ENCODE results near the gene DNAL1. TPM values are rescaled to one million over a fixed set of nuclear protein-coding genes. Genes with fewer than 3 reads are reported as not detected.
"Not testable (repeated sequence)": the region's sequence is repeated elsewhere in the genome, so short reads cannot be mapped to it uniquely, and the experiment has no call there.

Gene DNAL1
- total RNA-seq, 1 donor from 2014 or later, result 1.6 TPM

DNA sequence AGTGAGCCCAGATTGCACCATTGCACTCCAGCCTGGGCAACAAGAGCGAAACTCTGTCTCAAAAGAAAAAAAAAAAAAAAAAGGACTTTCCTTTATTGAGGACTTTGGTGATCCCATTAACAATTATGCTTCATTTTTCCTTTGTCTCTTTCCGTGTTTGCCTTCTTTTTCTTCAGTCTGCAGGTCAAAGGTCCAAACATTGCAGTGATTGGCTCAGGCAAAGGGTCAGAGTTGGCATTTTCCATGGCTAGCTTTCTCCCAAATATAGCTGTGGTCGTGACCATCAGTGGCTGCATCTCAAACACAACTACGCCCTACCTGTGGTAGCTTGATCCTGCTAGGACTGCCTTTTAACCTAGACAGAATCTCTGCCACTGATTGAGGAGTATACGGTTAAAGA is 7.0 kb upstream of the DNAL1 start:
- DNase-seq (ENCODE audit: low spot score), result no peak
- ATAC-seq, result no peak

DNA sequence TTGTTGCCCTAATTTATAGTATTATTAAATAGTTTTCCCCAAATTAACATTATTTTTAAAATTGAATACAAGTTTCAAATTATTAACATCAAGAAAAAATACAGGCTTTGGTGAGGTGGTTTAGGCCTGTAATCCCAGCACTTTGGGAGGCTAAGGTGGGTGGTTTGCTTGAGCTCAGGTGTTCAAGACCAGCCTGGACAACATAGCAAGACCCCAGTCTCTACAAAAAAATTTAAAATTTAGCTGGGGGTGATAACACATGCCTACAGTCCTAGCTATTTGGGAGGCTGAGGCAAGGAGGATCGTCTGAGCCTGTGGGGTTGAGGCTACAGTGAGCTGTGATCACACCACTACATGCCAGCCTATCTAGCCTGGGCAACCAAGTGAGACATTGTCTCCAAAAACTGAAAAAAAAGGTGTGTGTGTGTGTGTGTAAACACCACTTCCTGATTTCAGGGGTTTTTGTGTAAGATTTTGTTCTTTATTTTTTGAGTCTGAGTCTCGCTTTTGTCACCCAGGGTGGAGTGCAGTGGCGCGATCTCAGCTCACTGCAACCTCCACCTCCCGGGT is 3.9 kb upstream of the DNAL1 start:
- DNase-seq (ENCODE audit: low spot score) (no peak), ATAC-seq (no peak)

DNA sequence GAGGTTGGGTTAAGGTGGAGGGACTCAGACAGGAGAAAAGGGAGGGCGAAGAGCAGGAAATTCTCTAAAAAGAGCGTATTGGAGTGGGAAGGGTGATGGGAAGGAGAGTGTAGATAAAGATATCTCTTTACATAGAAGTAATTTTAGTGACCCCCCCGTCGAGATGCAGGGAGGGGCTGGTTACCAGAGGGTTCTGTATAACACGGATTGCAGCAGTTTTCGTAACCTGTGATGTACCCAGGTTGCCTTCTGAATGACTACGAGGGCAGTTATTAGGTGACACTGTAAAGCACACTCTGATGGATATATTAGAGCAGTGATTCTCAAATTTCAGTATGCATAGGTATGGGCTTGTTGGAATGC is 443 bp downstream of the DNAL1 start:
- DNase-seq (ENCODE audit: low spot score), result no peak
- no peak for ATAC-seq

DNA sequence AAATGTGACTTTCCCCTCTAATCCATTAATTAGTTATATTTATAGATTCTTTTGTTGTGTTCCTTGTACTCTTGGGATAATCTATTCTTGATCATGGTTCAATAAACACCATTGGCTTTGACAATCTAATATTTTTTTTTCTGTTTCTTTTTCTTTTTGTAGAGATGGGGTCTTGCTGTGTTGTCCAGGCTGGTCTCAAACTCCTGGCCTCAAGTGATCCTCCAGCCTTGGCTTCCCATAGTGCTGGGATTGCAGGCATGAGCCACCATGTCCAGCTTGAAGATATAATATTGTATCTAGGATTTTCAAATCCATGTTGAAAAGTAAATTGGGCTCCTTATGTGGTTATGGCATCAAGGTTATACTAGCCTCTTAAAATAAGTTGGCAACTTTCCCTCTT is 6.2 kb downstream of the DNAL1 start:
- no peak for DNase-seq (ENCODE audit: low spot score)
- ATAC-seq, result no peak

DNA sequence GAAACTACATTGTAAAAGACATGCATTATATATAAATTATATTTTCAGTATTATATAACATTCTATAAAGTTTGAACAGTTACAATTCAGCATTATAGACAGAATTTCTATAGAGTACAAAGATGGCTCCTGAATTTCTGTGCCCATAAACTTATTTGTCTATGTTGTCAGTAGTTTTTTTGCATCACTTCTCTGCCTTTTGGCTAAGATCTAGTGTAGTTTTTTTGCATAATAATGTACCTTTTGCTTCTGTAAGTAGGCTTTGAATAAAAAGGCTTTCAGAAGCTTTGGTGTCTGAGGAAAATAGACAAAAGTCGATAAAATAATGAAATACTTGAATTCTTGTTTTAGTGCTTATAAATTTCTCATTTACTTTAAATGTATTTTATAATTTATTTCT is 11.1 kb downstream of the DNAL1 start:
- DNase-seq (ENCODE audit: low spot score) (no peak), ATAC-seq (no peak)

DNA sequence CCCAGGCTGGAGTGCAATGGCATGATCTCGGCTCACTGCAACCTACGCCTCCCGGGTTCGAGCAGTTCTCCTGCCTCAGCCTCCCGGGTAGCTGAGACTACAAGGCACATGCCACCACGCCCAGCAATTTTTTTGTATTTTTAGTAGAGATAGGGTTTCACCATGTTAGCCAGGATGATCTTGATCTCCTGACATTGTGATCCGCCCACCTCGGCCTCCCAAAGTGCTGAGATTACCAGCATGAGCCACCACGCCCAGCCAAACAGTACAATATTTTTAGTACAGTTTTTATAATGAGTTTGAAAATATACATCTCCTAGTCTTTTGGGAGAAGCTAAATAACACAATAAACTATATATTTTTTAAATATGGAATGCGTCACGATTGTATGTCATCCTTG is 14.4 kb downstream of the DNAL1 start:
- not testable (repeated sequence) for ATAC-seq; DNase-seq (ENCODE audit: low spot score)

DNA sequence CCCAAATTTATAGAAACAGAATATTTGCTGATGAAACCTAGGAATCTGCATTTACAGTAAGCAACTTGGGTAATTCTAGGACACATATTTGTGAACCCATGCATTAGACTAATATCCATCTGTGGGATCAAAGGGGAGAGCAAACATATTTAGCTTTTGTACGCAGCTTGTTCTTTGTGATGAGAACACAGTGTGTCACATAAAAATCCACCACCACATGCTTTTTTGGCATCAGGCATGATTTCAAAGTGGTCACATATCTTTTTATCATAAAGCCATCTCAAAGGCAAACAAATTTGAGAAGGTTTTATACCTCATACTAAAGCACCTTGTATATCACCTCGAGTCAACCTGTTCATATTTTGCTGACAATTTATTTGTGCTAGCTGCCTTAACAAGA is 15.7 kb downstream of the DNAL1 start:
- DNase-seq (ENCODE audit: low spot score) (no peak), ATAC-seq (no peak)

DNA sequence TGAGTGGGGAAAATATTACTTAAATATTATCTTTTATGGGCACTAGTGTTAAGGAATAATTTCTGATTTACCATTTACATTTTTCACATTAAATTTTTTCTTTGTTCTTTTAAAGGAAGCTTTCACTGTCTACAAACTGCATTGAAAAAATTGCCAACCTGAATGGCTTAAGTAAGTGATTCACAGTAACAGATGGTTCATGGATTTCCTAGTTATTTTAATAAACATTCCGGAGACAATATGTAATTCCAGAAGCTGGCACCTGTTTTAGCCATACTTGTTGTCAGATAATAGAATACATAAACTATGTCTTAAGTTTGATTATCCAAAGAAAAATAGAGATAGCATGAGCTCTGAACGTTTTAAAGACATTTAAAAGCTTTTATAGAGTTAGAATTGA is 17.1 kb downstream of the DNAL1 start:
- ATAC-seq (no peak), DNase-seq (ENCODE audit: low spot score) (no peak)

DNA sequence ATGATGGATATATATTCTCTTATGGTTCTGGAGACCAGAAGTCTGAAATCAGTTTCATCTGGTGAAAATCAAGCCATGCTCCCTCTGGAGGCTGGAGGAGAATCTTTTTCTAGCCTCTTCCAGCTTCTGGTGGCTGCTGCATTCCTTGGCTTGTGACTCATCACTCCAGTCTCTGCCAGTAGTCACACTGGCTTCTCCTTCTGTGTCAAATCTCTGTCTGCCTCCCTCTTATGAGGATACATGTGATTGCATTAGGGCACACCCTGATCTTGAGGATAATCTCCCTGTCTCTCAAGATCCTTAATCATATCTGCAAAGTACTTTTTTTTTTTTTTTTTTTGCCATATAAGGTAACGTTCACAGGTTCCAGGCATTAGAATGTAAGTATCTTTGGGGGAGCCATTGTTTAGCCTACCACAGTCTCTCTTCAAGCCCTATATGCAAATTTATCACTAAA is 17.7 kb downstream of the DNAL1 start:
- peak; percentile 39 for ATAC-seq
- DNase-seq (ENCODE audit: low spot score), result no peak

DNA sequence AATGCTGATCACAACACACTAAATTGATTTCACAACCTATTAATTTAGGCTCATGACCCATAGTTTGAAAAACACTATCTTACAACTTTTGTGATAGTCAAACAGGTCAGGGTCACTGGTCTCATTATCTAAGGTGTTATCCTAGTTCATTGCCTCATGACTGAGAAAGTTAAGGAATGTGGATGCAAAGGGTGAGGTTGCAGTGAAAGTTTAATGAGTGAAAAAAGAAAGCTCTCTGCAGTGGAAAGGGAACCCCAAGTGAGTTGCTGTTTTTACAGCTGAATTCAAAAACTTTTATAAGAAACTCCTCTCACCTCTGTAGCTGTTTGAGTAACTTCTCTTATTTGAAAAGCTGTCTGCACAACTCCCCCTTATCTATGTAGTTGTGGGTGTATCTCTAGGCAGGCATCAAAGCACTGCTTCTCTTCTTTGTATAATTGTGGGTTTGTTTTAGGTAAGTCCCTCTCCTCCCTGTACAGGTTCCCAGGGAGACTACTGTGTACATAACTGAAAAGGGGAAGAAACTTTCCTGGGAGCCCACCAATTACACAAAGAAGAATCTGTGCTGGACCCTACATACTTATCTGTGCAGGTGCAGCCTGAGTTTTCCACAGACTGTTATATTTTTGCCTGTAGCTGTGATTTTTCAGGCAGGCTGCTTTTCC is 18.9 kb downstream of the DNAL1 start:
- ATAC-seq (no peak), DNase-seq (ENCODE audit: low spot score) (no peak)

DNA sequence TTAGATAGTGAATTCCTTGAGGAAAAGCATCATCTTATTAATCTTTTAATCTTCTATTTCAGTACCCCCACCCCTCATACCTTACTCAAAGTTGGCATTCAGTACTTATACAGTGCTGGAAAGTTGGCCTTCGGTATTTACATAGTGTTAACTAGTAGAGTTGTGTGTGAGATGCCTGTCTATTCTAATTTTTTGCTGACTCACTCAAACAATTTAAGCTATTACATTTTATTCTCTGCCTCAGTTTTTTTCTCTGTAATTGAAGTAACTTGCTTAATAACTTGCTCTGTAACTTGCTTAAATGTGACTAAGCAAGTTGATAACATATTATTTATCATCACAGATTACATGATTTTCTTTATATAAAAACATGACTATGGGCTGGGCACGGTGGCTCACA is 20.3 kb downstream of the DNAL1 start:
- DNase-seq (ENCODE audit: low spot score), result no peak
- no peak for ATAC-seq

DNA sequence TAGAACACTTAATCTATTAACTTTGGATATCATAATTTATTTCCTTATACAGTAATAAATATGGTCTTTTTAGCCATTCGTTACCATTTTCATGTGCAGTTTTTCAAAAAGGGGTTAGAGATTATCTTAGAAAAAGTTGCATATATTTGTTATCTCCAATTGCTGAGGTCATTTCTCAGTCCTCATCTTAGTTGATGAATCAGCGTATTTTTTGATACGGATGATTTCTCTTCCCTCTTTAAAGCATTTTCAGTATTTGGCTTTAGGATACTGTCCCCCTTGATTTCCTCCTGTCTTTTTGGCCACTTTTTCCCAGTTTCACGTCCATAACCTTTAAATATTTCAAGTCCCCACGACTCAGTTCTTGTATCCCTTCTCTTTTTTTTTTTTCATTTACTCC is 21.8 kb downstream of the DNAL1 start:
- DNase-seq (ENCODE audit: low spot score), result no peak
- no peak for ATAC-seq

DNA sequence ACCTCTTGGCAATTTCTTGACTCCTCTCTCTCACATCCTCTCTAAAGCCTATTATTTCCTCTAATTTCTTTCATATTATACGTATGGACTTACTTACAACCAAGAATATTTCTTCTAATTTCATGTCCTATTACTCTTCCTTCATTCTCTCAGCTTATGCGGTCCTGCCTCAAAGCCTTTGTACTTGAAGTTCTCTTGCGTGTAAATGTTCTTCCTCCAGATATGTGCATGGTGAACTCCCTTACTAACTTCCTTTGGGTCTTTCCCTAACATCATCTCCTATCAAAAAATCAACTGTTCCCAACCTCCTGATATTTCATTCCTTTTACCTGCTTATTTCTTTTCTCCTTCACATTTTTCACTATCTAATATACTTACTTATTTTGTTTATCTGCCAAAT is 23.1 kb downstream of the DNAL1 start:
- no peak for ATAC-seq

DNA sequence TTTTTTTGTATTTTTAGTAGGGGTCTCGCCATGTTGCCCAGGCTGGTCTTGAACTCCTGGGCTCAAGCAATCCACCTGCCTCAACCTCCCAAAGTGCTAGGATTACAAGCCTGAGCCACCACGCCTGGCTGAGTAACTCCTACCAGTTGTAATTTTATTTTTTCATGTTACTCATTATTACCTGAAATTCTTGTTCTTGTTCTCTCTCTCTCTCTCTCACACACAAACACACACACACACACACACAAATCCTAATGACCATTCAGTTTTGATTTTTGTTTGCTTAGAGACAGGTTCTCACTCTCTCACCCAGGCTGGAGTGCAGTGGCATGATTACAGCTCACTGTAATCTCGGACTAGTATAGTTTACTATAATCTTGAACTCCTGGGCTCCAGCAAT is 30.2 kb downstream of the DNAL1 start:
- DNase-seq (ENCODE audit: low spot score), result no peak
- no peak for ATAC-seq

More for the DNA sequence above, 23.1 kb downstream of the DNAL1 start:
- no peak for DNase-seq (ENCODE audit: low spot score)

DNA sequence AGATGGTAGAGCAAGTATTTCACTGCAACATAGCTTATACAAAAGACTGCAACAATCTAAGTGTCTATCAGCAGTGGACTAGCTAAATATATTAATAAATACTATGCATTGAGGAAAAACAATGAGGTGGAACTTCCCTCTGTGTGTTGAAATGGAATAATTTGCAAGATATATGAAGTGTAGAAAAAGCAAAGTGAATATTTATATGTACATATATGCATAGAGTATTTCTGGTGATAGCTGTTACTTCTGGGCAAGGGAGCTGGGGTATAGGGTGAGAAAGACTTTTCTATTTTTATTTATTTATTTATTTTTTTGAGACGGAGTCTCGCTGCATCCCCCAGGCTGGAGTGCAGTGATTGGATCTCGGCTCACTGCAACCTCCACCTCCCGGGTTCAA is 33.9 kb downstream of the DNAL1 start:
- ATAC-seq (no peak), DNase-seq (ENCODE audit: low spot score) (no peak)

DNA sequence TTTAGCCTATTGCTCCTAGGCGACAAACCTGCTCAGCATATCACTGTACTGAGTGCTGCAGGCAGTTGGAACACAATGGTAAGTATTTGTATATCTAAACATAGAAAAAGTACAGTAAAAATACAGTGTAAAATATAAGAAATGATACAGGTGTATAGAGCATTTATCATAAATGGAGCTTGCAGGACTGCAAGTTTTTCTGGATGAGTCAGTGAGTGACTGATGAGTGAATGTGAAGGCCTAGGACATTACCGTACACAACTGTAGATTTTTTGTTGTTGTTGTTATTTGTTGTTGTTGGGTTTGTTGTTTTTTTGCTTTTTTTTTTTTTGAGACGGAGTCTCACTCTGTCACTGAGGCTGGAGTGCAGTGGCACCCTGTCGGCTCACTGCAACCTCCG is 36.0 kb downstream of the DNAL1 start:
- no peak for ATAC-seq
- no peak for DNase-seq (ENCODE audit: low spot score)

DNA sequence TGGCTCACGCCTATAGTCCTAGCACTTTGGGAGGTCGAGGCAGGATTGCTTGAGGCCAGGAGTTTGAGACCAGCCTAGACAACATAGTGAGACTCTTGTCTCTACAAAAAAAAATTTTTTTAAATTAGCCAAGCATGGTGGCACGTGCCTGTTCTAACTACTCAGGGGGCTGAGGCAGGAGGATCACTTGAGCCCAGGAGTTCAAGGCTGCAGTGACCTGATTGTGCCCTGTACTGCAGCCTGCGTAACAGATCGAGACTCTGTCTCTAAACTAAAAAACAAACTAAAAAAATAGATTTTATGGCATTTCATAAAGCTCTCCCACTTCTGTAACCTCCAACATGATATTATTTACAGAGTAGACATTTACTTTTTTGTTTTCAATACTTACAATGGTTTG is 39.8 kb downstream of the DNAL1 start:
- no peak for DNase-seq (ENCODE audit: low spot score)
- ATAC-seq, result no peak

DNA sequence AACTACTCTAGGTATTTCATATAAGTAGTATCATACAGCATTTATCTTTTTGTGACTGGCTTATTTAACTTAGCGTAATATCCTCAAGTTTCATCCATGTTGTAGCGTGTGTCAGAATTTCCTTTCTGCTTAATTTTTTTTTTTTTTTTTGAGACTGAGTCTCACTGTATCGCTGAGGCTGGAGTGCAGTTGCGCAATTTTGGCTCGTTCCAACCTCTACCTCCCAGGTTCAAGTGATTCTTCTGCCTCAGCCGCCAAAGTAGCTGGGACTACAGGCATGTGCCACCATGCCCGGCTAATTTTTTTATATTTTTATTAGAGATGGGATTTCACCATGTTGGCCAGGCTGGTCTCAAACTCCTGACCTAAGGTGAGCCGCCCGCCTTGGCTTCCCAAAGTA is 40.5 kb downstream of the DNAL1 start:
- DNase-seq (ENCODE audit: low spot score) (no peak), ATAC-seq (no peak)

DNA sequence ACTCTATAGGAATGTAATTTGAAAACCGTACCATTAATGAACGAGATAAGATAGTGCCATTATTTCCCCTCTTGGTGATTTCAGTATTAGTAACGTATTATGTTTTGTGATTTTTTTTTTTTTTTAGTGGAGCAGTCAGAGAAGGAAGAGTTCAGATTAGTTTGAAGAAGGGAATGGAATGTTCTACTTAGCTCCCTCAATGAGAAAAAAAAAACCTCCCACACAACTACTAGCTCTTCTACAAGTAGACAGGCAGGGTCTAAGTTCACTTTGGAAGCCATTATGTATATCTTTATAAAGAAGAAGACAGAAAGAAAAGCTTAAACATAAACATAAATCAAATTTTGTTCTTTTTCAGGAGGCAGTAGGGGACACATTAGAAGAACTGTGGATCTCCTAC is 42.1 kb downstream of the DNAL1 start:
- no peak for ATAC-seq
- no peak for DNase-seq (ENCODE audit: low spot score)

DNA sequence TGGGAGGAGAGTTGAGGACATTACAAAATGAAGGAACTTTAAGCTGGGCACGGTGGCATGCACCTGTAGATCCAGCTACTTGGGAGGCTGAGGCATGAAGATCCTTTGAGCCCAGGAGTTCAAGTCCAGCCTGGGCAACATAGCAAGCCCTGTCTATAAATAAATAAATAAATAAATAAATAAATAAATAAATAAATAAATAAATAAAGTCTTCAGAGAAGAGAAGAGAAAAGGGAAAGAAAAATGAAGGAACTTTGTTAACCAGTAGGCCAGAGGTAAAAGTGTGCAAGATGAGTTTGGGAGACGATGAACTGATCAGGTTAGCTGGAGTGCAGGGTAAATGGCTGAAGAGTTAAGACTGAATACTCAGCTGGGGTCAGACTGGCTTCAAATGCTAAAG is 49.3 kb downstream of the DNAL1 start:
- DNase-seq (ENCODE audit: low spot score), result no peak
- no peak for ATAC-seq

DNA sequence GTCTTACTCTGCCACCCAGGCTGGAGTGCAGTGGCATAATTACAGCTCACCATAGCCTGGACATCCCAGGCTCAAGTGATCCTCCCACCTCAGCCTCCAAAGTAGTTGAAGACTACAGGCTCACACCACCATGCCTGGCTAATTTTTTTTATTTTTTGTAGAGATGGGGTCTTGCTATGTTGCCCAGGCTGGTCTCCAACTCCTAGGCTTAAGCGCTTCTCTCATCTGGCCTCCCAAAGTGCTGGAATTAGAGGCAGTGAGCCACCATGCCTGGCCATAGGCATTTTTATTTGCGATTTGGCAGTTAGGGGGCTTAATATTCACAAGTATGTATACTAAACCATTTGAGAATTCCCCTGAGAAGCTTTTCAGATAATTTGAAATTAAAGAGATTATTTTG is 50.3 kb downstream of the DNAL1 start:
- ATAC-seq (no peak), DNase-seq (ENCODE audit: low spot score) (no peak)

DNA sequence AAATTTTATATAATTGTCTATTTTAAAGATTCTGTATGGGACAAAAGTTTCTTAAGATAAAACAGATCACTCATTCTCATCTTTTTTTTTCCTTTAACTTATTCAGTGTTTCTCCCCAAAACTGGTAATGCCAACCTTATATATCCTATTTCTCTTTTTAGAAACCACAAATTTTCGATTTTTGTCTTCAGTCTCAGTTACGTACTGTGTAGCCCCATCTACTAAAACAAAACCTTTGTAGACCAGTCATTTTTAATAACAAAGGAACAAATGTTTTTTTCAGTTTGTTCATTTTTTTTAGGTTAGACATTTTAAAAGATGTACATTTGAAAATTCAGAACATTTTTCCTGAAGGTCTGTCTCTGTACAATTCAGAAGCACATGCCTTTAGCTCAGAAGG is 51.2 kb downstream of the DNAL1 start:
- ATAC-seq, result no peak
- no peak for DNase-seq (ENCODE audit: low spot score)
